ENCODE measurements around the gene PODXL.

The PODXL gene

DNA sequence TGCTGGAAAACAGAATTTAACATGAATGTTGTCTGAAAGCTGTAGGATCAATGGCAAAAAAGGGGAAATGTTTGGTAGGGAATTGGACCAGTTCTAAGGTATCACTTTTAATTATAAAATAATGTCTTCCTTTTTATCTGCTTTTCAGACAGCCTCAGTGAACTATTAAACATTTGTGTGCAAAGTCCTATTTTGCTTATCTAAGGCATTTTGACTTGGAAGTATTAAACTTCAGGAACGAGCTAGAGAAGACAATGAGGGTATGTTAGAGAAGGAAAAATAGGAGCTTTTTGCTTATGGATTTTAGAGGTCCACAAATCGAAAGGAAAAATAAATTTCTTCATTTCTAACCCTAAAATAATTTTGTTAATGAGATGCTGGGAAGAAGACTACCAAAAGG lies 63.3 kb downstream of the PODXL start:
- no peaks in the 10 kb centered on the region for H3K27me3 ChIP-seq (replicated peaks)
- H3K4me3 ChIP-seq (ENCODE audit: low read depth, low read length) = no peak overlapping the region
- in situ Hi-C loops (cut with HindIII; ENCODE audit: low pct_ligation_motif_present, low sequenced_read_pairs) = no loop called here
- TF ChIP-seq CTCF (IDR thresholded peaks at IDR 0.05; ENCODE audit: low read depth, low read length, missing control alignments) = no peak
- H3K27ac ChIP-seq = no peak overlapping the region
- no peak for DNase-seq
- H3K36me3 ChIP-seq (replicated peaks) = no peaks in the 10 kb centered on the region

GRCh38 chr7:131489881-131490280 lies 66.5 kb downstream of the PODXL start:
- in situ Hi-C loops (cut with HindIII; ENCODE audit: low pct_ligation_motif_present, low sequenced_read_pairs) = no loop called here
- H3K4me3 ChIP-seq (ENCODE audit: low read depth, low read length) = no peak overlapping the region
- TF ChIP-seq CTCF (IDR thresholded peaks at IDR 0.05; ENCODE audit: low read depth, low read length, missing control alignments) = no peak
- DNase-seq = no peak
- H3K27ac ChIP-seq = no peak overlapping the region
- no peaks in the 10 kb centered on the region for H3K36me3 ChIP-seq (replicated peaks)
- H3K27me3 ChIP-seq (replicated peaks) = no peaks in the 10 kb centered on the region

DNA sequence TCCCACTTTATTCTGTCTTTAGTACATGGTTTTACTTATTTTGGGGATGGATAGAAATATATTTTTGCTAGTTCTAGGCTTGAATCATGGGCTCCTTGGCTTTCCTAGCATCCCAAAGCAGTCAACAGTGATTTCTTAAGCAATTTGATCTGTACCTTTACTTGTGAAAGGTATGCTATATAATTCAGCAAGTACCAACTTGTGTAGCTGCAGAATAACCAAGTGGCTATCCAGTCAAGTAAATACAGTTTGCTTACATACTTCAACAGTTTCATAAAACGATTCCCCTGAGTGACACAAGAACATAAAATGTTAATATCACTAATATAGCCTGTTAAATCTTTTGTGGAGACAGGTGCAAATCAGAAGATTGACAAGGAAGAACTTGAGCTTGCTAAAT lies 67.2 kb downstream of the PODXL start:
- no peak overlapping the region for H3K27ac ChIP-seq
- TF ChIP-seq CTCF (IDR thresholded peaks at IDR 0.05; ENCODE audit: low read depth, low read length, missing control alignments) = no peak
- no peaks in the 10 kb centered on the region for H3K27me3 ChIP-seq (replicated peaks)
- in situ Hi-C loops (cut with HindIII; ENCODE audit: low pct_ligation_motif_present, low sequenced_read_pairs) = no loop called here
- H3K36me3 ChIP-seq (replicated peaks) = no peaks in the 10 kb centered on the region
- DNase-seq = no peak
- no peak overlapping the region for H3K4me3 ChIP-seq (ENCODE audit: low read depth, low read length)

- H3K27me3 ChIP-seq (replicated peaks) = no peaks in the 10 kb centered on the region
- in situ Hi-C loops (cut with HindIII; ENCODE audit: low pct_ligation_motif_present, low sequenced_read_pairs) = no loop called here
- peak; percentile 11 for DNase-seq
- H3K36me3 ChIP-seq (replicated peaks) = no peaks in the 10 kb centered on the region
- TF ChIP-seq CTCF (IDR thresholded peaks at IDR 0.05; ENCODE audit: low read depth, low read length, missing control alignments) = peak; percentile 40
- H3K4me3 ChIP-seq (ENCODE audit: low read depth, low read length) = no peak overlapping the region
- H3K27ac ChIP-seq = no peak overlapping the region
Measured at GRCh38 chr7:131488361-131488760, 68.1 kb downstream of the PODXL start.

DNA sequence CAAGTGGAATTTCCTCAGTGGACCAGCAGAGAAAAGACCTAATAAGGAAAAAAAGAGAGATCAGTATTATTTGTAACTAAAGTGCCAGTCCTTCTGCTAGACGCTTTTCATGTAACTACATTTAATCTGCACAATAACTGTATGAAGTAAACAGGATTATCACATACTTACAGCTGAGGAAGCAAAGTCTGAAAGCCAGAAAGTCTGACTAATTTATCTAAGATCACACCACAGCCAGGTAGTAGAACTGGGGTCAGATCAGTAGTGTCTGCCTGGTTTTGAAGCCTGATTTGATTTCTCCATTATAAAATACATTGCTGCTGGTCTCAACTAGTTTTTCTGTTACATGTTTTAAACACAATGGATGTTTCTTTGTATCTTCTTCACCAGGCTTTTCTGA lies 69.2 kb downstream of the PODXL start:
- DNase-seq = no peak
- in situ Hi-C loops (cut with HindIII; ENCODE audit: low pct_ligation_motif_present, low sequenced_read_pairs) = no loop called here

More for the DNA sequence above, 69.2 kb downstream of the PODXL start:
- Histone ChIP-seq H3K36me3 (replicated peaks) (no peaks in the 10 kb centered on the region), H3K4me3 (ENCODE audit: low read depth, low read length) (no peak overlapping the region), H3K27ac (no peak overlapping the region), H3K27me3 (replicated peaks) (no peaks in the 10 kb centered on the region)
- no peak for TF ChIP-seq CTCF (IDR thresholded peaks at IDR 0.05; ENCODE audit: low read depth, low read length, missing control alignments)

Data from brain microvascular endothelial cell (primary cell).